Right ventricle myocardium superior (tissue), 1 donor: ENCODE data around the gene CABLES1. TPM values are rescaled to one million over a fixed set of nuclear protein-coding genes. Genes with fewer than 3 reads are reported as not detected.
"Not testable (repeated sequence)": the region's sequence is repeated elsewhere in the genome, so short reads cannot be mapped to it uniquely, and the experiment has no call there.

Experiments
- ATAC-seq: fragments of 200-7000 bp; cut with Tn5 transposase; one replicate; pipeline ENCODE4 v1.9.1; 2020; ENCODE audit warnings: mild to moderate bottlenecking; ENCODE audit not compliant: poor library complexity
- DNase-seq: peaks from one replicate; pipeline ENCODE4 v3.0.0-alpha.2; 2020
- intact Hi-C: fragments of 100-400 bp; cut with DNase I; formaldehyde crosslinking; loops from one replicate; pipeline ENCODE4 v1.11.2; 2022
- long read RNA-seq: library from polyadenylated mRNA; unstranded; transcript quantifications from one replicate; pipeline ENCODE4 v2.0.0, GENCODE V29; 2021
- total RNA-seq: library from RNA; stranded (reverse); fragmentation: NEBNext Ultra II Directional; extraction: Animal tissue kit (Norgen Biotek cat#: 25700); gene quantifications from one replicate; pipeline ENCODE4 v1.2.1, GENCODE V29; 2021
- donor health status: DM: no; HTN: yes; CAD: no; lungs with severe emphysema.

The CABLES1 gene
- total RNA-seq, result 3.3 TPM
- long read RNA-seq, full-length matches to known transcripts, result 4 of 7 reads
- long read RNA-seq, partial matches to known transcripts, result 2 of 7 reads
- long read RNA-seq, other reads (novel, unspliced or antisense), result 1 of 7 reads

GRCh38 chr18:23134780-23135549, at the start of gene CABLES1:
Gene CABLES1, plus strand, starts transcription at chr18:23135485. Its CDS starts 278 bp downstream, at chr18:23135763.
- DNase-seq, result peak; percentile 74
- ATAC-seq, result peak; percentile 13
- intact Hi-C loops, result loop anchor here (5.0 to 10.0 kb wide), 2 partner anchors 130 to 222 kb away; no protein-coding TSS in a partner anchor

DNA sequence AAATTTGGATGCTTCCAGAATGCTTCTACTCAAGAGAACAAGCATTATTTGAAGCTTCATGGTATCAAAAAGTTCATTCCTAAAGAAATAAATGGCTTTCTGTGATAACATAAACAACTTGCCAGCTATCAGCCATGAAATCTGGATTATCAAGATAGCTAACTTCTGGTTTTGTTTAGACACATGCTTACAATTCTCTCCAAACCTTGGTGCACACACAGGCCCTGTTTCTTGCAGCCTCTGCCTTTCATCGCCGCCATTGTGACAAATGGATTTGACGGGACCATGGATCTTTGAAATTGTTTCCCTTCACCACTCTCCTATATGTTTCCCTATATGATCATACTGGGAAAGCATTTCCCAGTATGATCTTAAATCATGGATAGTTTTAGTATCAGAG, 47.9 kb upstream of the CABLES1 start:
- intact Hi-C loops, result no loop called here
- DNase-seq, result no peak
- ATAC-seq, result no peak

DNA sequence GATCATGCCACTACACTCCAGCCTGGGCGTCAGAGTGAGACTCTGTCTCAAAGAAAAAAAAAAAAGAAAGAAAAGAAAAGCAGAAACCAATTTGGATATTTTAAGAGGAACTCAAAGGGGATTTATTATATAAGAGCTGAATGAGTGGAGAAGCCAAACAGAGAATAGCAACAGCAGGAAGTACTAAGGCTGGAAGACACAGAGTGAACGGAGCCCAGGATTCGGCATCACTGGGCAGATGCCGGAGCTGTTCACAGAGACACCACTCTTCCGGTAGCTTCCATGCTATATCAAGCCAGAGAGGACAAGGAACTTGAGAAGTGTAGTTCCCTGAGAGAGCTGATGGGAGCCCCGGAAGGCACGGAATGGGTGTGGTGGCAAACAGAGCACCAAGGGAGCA, 47.0 kb upstream of the CABLES1 start:
- intact Hi-C loops, result no loop called here
- DNase-seq (no peak), ATAC-seq (no peak)

DNA sequence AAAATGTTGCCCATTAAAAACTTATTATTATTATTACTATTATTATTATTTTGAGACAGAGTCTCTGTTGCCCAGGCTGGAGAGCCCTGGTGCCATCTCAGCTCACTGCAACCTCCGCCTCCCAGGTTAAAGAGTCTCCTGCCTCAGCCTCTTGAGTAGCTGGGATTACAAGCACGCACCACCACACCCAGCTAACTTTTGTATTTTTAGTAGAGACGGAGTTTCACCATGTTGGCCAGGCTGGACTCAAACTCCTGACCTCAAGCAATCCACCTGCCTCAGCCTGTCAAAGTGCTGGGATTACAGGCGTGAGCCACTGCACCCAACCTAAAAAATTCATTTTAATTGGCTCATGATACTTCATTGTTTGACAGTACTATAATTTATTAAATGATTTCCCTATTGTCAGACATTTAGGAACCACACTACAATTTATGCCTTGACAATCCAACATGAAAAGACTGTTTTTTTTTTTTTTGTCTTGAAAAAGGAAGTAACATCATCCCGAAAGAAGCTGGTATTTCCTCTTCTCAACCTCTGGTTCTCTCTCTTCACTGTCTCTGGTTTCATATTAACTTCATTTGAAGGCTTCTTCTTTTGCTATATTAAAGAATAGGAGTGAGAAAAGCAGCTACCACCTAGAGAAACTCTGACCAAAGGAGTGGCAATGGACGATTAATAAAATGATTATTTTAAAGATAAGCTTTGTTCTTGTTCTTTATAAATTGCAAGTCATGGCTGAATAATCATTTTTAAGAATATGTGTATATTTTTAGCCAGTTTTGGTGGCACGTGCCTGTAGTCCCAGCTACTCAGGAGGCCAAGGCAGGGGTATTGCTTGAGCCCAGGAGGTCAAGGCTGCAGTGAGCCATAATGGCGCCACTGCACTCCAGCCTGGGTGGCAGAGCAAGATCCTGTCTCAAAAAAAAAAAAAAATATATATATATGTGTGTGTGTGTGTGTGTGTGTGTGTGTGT, 44.0 kb upstream of the CABLES1 start:
- DNase-seq, intact Hi-C loops: not testable (repeated sequence)
- ATAC-seq, result peak; percentile 31

- ATAC-seq, result no peak
- intact Hi-C loops, result no loop called here
- no peak for DNase-seq
Observed at GRCh38 chr18:23092121-23092520, 43.2 kb upstream of the CABLES1 start.

GRCh38 chr18:23093130-23093529, 42.2 kb upstream of the CABLES1 start:
- intact Hi-C loops, ATAC-seq, DNase-seq: not testable (repeated sequence)

DNA sequence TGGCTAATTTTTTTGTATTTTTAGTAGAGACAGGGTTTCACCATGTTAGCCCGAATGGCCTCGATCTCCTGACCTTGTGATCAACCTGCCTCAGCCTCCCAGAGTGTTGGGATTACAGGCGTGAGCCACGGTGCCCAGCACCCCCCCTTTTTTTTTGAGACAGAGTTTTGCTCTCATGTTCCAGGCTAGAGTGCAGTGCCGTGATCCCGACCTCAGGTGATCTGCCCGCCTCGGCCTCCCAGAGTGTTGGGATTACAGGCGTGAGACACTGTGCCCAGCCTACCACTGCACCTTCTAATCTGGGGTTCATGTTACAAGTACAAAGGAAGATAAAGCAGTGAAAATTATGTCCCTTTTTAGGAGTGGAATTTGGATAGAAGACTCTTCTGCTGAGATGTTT, 41.5 kb upstream of the CABLES1 start:
- no peak for ATAC-seq
- intact Hi-C loops, result no loop called here
- DNase-seq, result no peak

GRCh38 chr18:23094411-23095190, 40.7 kb upstream of the CABLES1 start:
- DNase-seq (no peak), ATAC-seq (no peak)
- intact Hi-C loops, result no loop called here

DNA sequence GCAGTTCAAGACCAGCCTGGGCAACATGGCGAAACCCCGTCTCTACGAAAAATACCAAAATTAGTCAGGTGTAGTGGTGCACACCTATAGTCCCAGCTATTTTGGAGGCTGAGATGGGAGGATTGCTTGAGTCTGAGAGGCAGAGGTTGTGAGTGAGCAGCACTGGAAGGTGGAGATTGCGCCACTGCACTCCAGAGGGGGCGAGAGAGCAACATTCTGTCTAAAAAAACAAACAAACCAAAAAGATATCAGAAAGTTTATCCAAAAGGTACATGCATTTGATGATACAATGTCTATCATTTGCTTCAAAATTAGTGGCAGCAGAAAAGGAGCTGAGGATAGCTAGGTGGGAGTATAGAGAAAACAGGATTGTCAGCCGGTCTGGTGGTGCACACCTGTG, 39.8 kb upstream of the CABLES1 start:
- no peak for ATAC-seq
- intact Hi-C loops, result no loop called here
- DNase-seq, result no peak

GRCh38 chr18:23097016-23097415, 38.3 kb upstream of the CABLES1 start:
- ATAC-seq, DNase-seq, intact Hi-C loops: not testable (repeated sequence)

- intact Hi-C loops, result no loop called here
- ATAC-seq (no peak), DNase-seq (no peak)
Observed at GRCh38 chr18:23099621-23100020, 35.7 kb upstream of the CABLES1 start.

- ATAC-seq (no peak), DNase-seq (no peak)
- intact Hi-C loops, result no loop called here
Observed at GRCh38 chr18:23101861-23102432, 33.3 kb upstream of the CABLES1 start.

GRCh38 chr18:23102493-23103261, 32.6 kb upstream of the CABLES1 start:
- DNase-seq (no peak), ATAC-seq (no peak)
- intact Hi-C loops, result no loop called here

DNA sequence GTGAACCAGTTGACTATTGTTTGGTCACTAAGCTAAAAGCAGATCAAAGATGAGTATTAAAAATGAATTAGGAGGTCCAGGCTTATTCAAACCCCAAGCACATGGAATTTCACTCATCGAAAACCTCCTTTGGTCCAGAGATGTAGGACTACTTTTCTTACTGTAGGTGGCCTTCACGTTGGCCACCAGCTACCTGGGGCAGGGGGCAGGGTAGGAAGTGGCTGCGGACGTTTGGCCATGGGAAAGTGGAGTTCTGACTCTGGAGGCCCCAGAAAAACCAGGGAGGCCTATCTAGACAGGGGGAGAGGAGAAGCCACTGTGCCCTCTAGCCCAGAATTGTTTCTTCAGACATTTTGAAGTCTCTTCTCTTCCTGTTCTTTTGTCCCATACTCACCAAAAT, 31.8 kb upstream of the CABLES1 start:
- ATAC-seq, result no peak
- intact Hi-C loops, result no loop called here
- no peak for DNase-seq

DNA sequence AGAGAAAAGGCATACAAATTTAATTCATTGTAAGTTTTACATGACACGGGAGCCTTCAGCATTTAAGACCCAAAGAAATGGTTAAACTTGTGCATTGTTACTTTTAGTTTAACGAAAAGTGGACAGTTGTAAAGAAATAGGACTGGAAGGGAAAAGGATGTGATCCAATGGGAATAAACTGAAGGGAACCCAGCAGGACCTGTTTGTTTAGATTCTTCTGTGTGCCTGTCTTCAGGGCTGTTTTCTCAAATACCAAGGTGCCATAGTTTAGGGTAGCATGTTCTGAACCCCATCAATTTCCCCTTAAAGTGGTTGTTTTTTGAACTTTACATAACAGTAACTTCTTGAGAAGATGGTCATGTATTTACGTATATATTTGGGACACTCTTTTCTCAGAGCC, 30.3 kb upstream of the CABLES1 start:
- intact Hi-C loops, result no loop called here
- DNase-seq (no peak), ATAC-seq (no peak)

DNA sequence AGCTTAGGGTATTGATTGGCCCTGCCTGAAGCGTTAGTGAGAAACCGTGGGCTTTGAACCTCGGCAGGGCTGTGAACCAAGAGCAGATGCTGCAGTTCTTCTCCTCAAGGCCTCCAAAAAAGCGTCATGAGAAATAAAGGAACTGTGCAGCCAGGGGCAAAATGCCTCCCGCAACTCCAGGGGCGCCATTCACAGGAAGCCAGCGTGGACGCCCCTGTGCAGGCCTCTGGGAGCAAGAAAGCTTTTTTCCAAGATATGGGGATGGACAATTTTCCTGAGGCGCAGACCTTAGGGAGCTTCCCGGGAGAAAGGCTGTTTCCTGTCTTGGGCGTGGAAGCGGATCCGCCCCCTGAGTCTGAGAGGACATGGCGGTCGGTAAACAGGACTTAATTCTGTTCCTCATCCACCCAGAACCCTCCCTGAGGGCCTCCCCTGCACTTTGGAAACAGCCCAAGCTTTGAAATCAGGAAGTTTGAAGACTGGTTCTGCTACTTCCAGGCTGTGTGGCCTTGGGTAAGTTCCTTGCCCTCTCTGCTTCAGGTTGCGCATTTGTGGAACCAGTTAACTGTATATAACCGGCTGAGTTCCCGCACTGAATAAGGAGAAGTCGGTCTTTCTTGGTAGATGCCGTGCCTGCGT, 29.6 kb upstream of the CABLES1 start:
- no peak for DNase-seq
- peak; percentile 27 for ATAC-seq
- intact Hi-C loops, result no loop called here

DNA sequence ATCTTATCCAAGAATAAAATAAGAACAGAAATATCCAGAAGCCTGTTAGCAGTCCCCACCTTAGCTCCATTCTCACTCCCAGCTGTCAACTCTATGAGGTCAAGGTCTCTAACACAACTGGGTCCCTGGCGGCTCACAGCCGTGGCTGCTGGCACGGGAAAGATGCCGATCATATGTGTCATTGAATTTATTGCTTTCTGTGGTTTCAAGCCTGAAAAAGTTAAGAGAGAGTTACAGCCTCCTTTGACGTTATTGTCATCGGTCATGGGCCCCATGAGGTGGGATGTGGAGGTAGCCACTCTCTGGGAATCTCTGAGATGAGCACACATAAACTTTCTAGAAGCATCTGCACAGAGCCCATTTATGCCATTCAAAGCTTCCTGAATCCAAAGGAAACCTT, 28.7 kb upstream of the CABLES1 start:
- no peak for ATAC-seq
- intact Hi-C loops, result no loop called here
- no peak for DNase-seq
